Effector memory CD8-positive, alpha-beta T cell (primary cell): ENCODE data around the gene MACF1.

ENCODE experiments used
- ATAC-seq: fragments of 150-1000 bp; cut with Tn5 transposase; replicated peaks from 2 replicates; pipeline ENCODE4 v1.10.0; 2021; ENCODE audit warnings: mild to moderate bottlenecking, moderate library complexity
- DNase-seq, 3 experiments: peaks; one replicate each; pipeline ENCODE4 v3.0.0; 2021
- H3K27ac Mint-ChIP-seq, 2 donors: one replicate each; pipeline ENCODE4 v1.8.0; 2022; ENCODE audit warnings: mild to moderate bottlenecking in 2 of 2, mixed read lengths in 2 of 2, moderate library complexity in 2 of 2
- H3K27me3 Mint-ChIP-seq, 2 donors: one replicate each; pipeline ENCODE4 v1.8.0; 2022; ENCODE audit warnings: mixed read lengths in 2 of 2
- H3K36me3 Mint-ChIP-seq: one replicate; pipeline ENCODE4 v1.8.0; 2022; ENCODE audit warnings: mild to moderate bottlenecking, moderate library complexity, mixed read lengths; ENCODE audit not compliant: insufficient read depth
- H3K4me1 Mint-ChIP-seq, 2 donors: one replicate each; pipeline ENCODE4 v1.8.0; 2022; ENCODE audit warnings: low read depth in 2 of 2, mixed read lengths in 2 of 2
- H3K4me3 Mint-ChIP-seq, 2 donors: one replicate each; pipeline ENCODE4 v1.8.0; 2022; ENCODE audit warnings: mild to moderate bottlenecking in 2 of 2, mixed read lengths in 2 of 2, moderate library complexity in 2 of 2
- H3K9me3 Mint-ChIP-seq, 2 donors: one replicate each; pipeline ENCODE4 v1.8.0; 2022; ENCODE audit warnings: mixed read lengths in 2 of 2

The MACF1 gene

GRCh38 chr1:39214021-39214713 is 9.7 kb downstream of the MACF1 start:
- Mint-ChIP-seq H3K9me3 (no peaks in the 10 kb centered on the region), H3K4me1 (peaks cover 30 to 59% of the 10 kb centered on the region in 2 donors), H3K27me3 (no peaks in the 10 kb centered on the region), H3K27ac (peak overlapping the region; percentile 93), H3K4me3 (peak overlapping the region; percentile 13 to 87), H3K36me3 (peaks cover 6% of the 10 kb centered on the region)
- ATAC-seq (no peak), DNase-seq (no peak)

GRCh38 chr1:39214714-39214997 is 10.2 kb downstream of the MACF1 start:
- no peaks in the 10 kb centered on the region for H3K27me3 Mint-ChIP-seq
- peak overlapping the region; percentile 87 to 92 for H3K4me3 Mint-ChIP-seq
- H3K27ac Mint-ChIP-seq, result peak overlapping the region; percentile 93
- H3K9me3 Mint-ChIP-seq, result no peaks in the 10 kb centered on the region
- DNase-seq (no peak), ATAC-seq (no peak)
- peaks cover 30 to 59% of the 10 kb centered on the region in 2 donors for H3K4me1 Mint-ChIP-seq
- peaks cover 6% of the 10 kb centered on the region for H3K36me3 Mint-ChIP-seq

GRCh38 chr1:39214998-39215873 is 10.7 kb downstream of the MACF1 start:
- Mint-ChIP-seq H3K4me3 (peak overlapping the region; percentile 87 to 92), H3K4me1 (peaks cover 30 to 59% of the 10 kb centered on the region in 2 donors), H3K27ac (peak overlapping the region; percentile 93), H3K9me3 (no peaks in the 10 kb centered on the region), H3K27me3 (no peaks in the 10 kb centered on the region), H3K36me3 (peaks cover 11% of the 10 kb centered on the region)
- ATAC-seq, result peak; percentile 82
- peak in 1 of 3 experiments; percentile 26 for DNase-seq

GRCh38 chr1:39216771-39217170 is 12.3 kb downstream of the MACF1 start:
- Mint-ChIP-seq H3K36me3 (peaks cover 15% of the 10 kb centered on the region), H3K27me3 (no peaks in the 10 kb centered on the region), H3K4me1 (peaks cover 42 to 71% of the 10 kb centered on the region in 2 donors), H3K4me3 (peak overlapping the region; percentile 87 to 92), H3K27ac (peak overlapping the region; percentile 93), H3K9me3 (no peaks in the 10 kb centered on the region)
- DNase-seq, result no peak
- no peak for ATAC-seq

- H3K9me3 Mint-ChIP-seq, result no peaks in the 10 kb centered on the region
- no peak for DNase-seq
- H3K4me3 Mint-ChIP-seq, result peak overlapping the region in 1 of 2 donors; percentile 52
- peaks cover 15% of the 10 kb centered on the region for H3K36me3 Mint-ChIP-seq
- peaks cover 43 to 69% of the 10 kb centered on the region in 2 donors for H3K4me1 Mint-ChIP-seq
- ATAC-seq, result no peak
- no peaks in the 10 kb centered on the region for H3K27me3 Mint-ChIP-seq
- H3K27ac Mint-ChIP-seq, result peak overlapping the region; percentile 5 to 77
Observed at GRCh38 chr1:39220891-39221870, 16.7 kb downstream of the MACF1 start.

GRCh38 chr1:39224295-39224829 is 19.9 kb downstream of the MACF1 start:
- H3K4me1 Mint-ChIP-seq, result peaks cover 47 to 67% of the 10 kb centered on the region in 2 donors
- no peaks in the 10 kb centered on the region for H3K27me3 Mint-ChIP-seq
- H3K27ac Mint-ChIP-seq, result peak overlapping the region; percentile 13 to 77
- H3K4me3 Mint-ChIP-seq, result peak overlapping the region in 1 of 2 donors; percentile 1
- ATAC-seq (no peak), DNase-seq (no peak)
- H3K9me3 Mint-ChIP-seq, result no peaks in the 10 kb centered on the region
- peaks cover 22% of the 10 kb centered on the region for H3K36me3 Mint-ChIP-seq

GRCh38 chr1:39226836-39227235 is 22.3 kb downstream of the MACF1 start:
- DNase-seq (no peak), ATAC-seq (no peak)
- no peak overlapping the region for H3K4me3 Mint-ChIP-seq
- H3K27me3 Mint-ChIP-seq, result no peaks in the 10 kb centered on the region
- H3K27ac Mint-ChIP-seq, result peak overlapping the region; percentile 76 to 89
- peaks cover 20% of the 10 kb centered on the region for H3K36me3 Mint-ChIP-seq
- peaks cover 51 to 71% of the 10 kb centered on the region in 2 donors for H3K4me1 Mint-ChIP-seq
- no peaks in the 10 kb centered on the region for H3K9me3 Mint-ChIP-seq

- H3K9me3 Mint-ChIP-seq, result no peaks in the 10 kb centered on the region
- ATAC-seq, result no peak
- no peak for DNase-seq
- no peak overlapping the region for H3K4me3 Mint-ChIP-seq
- no peaks in the 10 kb centered on the region for H3K27me3 Mint-ChIP-seq
- H3K4me1 Mint-ChIP-seq, result peaks cover 44 to 67% of the 10 kb centered on the region in 2 donors
- H3K36me3 Mint-ChIP-seq, result peaks cover 30% of the 10 kb centered on the region
- peak overlapping the region; percentile 89 to 92 for H3K27ac Mint-ChIP-seq
Observed at GRCh38 chr1:39228252-39228651, 23.8 kb downstream of the MACF1 start.

GRCh38 chr1:39229504-39229903 is 25.0 kb downstream of the MACF1 start:
- ATAC-seq (no peak), DNase-seq (no peak)
- H3K27me3 Mint-ChIP-seq, result no peaks in the 10 kb centered on the region
- H3K27ac Mint-ChIP-seq, result peak overlapping the region; percentile 89 to 92
- no peaks in the 10 kb centered on the region for H3K9me3 Mint-ChIP-seq
- peak overlapping the region; percentile 4 to 18 for H3K4me3 Mint-ChIP-seq
- H3K4me1 Mint-ChIP-seq, result peaks cover 34 to 56% of the 10 kb centered on the region in 2 donors
- H3K36me3 Mint-ChIP-seq, result peaks cover 30% of the 10 kb centered on the region

- Mint-ChIP-seq H3K36me3 (peaks cover 32% of the 10 kb centered on the region), H3K4me1 (peaks cover 33 to 55% of the 10 kb centered on the region in 2 donors), H3K4me3 (peak overlapping the region; percentile 4 to 42), H3K9me3 (no peaks in the 10 kb centered on the region), H3K27me3 (no peaks in the 10 kb centered on the region), H3K27ac (peak overlapping the region; percentile 89 to 92)
- DNase-seq, result no peak
- ATAC-seq, result peak; percentile 65
Observed at GRCh38 chr1:39230261-39231190, 26.0 kb downstream of the MACF1 start.

GRCh38 chr1:39236971-39237370 is 32.5 kb downstream of the MACF1 start:
- no peaks in the 10 kb centered on the region for H3K27me3 Mint-ChIP-seq
- H3K4me3 Mint-ChIP-seq, result no peak overlapping the region
- no peaks in the 10 kb centered on the region for H3K9me3 Mint-ChIP-seq
- peaks cover 50% of the 10 kb centered on the region for H3K36me3 Mint-ChIP-seq
- ATAC-seq (no peak), DNase-seq (no peak)
- peaks cover 21 to 44% of the 10 kb centered on the region in 2 donors for H3K4me1 Mint-ChIP-seq
- H3K27ac Mint-ChIP-seq, result peak overlapping the region; percentile 9 to 81

GRCh38 chr1:39238476-39238875 is 34.0 kb downstream of the MACF1 start:
- H3K27me3 Mint-ChIP-seq, result no peaks in the 10 kb centered on the region
- H3K36me3 Mint-ChIP-seq, result peaks cover 41% of the 10 kb centered on the region
- DNase-seq, result no peak
- no peak for ATAC-seq
- no peaks in the 10 kb centered on the region for H3K9me3 Mint-ChIP-seq
- H3K4me3 Mint-ChIP-seq, result no peak overlapping the region
- peaks cover 18 to 43% of the 10 kb centered on the region in 2 donors for H3K4me1 Mint-ChIP-seq
- peak overlapping the region; percentile 81 to 89 for H3K27ac Mint-ChIP-seq
